ENCODE data around the gene NUP88.

The NUP88 gene

DNA sequence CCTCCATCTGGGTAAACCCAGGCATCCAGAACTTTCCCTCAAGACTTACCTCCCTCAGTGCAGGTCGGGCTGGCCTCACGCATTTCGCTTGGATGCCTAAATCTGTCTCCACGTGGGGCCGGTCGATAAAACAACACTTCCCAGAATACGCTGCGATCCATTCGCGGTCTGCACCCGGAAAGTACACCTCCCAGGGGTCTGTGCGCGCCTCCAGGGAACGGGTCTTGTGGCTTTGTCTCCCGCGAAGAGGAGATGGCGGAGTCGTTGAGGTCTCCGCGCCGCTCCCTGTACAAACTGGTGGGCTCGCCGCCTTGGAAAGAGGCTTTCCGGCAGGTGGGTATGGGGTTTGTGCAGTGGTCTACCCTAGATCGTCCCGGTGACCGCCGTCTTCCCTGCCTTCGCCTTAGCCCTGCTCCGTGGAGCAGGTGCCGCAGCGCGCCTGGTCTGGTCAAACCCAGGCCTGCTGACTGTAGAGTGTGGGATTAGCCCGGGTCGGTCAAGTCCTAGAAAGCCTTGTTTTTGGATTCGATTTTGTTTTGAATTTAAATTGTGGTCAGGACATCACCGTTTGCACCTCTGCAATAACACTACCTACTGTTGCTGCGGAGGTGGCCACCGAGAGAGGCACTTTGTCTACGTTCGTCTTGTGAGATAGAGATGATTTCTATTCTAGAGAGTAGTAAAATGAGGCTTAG, 644 bp upstream of the NUP88 start, which contains the start of gene RPAIN:
TSS of gene RPAIN (plus strand) at position 224 of the 695 bp plus-strand sequence. CDS start at position 253, 29 bp downstream.
- H3K36me3 ChIP-seq (ENCODE audit: insufficient read depth, low read length), result peaks cover 16% of the 10 kb centered on the region; the same call in 1 of the 2 replicates
- H2AFZ ChIP-seq (ENCODE audit: low read length, unreplicated experiment), result peak within 1 kb of the TSS; percentile 94
- H3K79me2 ChIP-seq (ENCODE audit: control insufficient read depth, insufficient read depth, low read length, unreplicated experiment), result peaks cover 40% of the 10 kb centered on the region
- no peaks in the 10 kb centered on the region for H3K27me3 ChIP-seq (ENCODE audit: insufficient read depth, low read length)
- peaks cover 24% of the 10 kb centered on the region for H3K4me1 ChIP-seq (ENCODE audit: control insufficient read depth, insufficient read depth, low read length, unreplicated experiment)
- H3K4me3 ChIP-seq (ENCODE audit: low read depth, low read length), result peak within 1 kb of the TSS; percentile 96
- H3K27ac ChIP-seq (ENCODE audit: low read depth, low read length), result peak within 1 kb of the TSS; percentile 56

- H2AFZ ChIP-seq (ENCODE audit: low read length, unreplicated experiment), result peak overlapping the region; percentile 57
- H3K79me2 ChIP-seq (ENCODE audit: control insufficient read depth, insufficient read depth, low read length, unreplicated experiment), result peaks cover 40% of the 10 kb centered on the region
- H3K4me3 ChIP-seq (ENCODE audit: low read depth, low read length), result peak overlapping the region; percentile 96
- peak overlapping the region; percentile 56 for H3K27ac ChIP-seq (ENCODE audit: low read depth, low read length)
- peaks cover 29% of the 10 kb centered on the region for H3K4me1 ChIP-seq (ENCODE audit: control insufficient read depth, insufficient read depth, low read length, unreplicated experiment)
- no peaks in the 10 kb centered on the region for H3K27me3 ChIP-seq (ENCODE audit: insufficient read depth, low read length)
- peaks cover 10% of the 10 kb centered on the region; the same call in 1 of the 2 replicates for H3K36me3 ChIP-seq (ENCODE audit: insufficient read depth, low read length)
Measured at GRCh38 chr17:5418858-5419355, 555 bp downstream of the NUP88 start.

- Histone ChIP-seq H3K36me3 (ENCODE audit: insufficient read depth, low read length) (no peaks in the 10 kb centered on the region; the same call in 1 of the 2 replicates), H3K27ac (ENCODE audit: low read depth, low read length) (no peak overlapping the region), H3K4me3 (ENCODE audit: low read depth, low read length) (no peak overlapping the region)
Measured at GRCh38 chr17:5416901-5417300, 2.6 kb downstream of the NUP88 start.

DNA sequence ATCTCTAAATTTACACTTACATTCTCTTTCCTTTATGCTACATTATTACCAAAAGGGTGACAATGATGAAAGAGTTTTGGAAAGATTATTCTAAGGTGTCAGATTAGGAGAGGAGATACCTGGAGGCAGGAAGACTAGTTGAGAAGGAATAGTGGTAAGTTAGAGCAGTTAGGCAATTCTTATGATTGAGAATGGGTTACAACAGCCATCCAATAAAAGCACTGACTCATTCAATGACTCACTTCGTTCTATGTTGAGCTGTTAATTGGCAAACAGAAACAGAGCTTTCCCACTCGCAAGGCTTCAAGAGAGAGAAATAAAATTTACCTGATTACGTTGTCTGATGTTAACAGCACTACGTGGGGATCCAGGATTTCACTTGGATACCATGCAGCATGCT, 5.8 kb downstream of the NUP88 start:
- H3K4me1 ChIP-seq (ENCODE audit: control insufficient read depth, insufficient read depth, low read length, unreplicated experiment), result peaks cover 21% of the 10 kb centered on the region
- no peak overlapping the region for H2AFZ ChIP-seq (ENCODE audit: low read length, unreplicated experiment)
- no peaks in the 10 kb centered on the region for H3K27me3 ChIP-seq (ENCODE audit: insufficient read depth, low read length)
- H3K4me3 ChIP-seq (ENCODE audit: low read depth, low read length), result peak overlapping the region; percentile 45
- peaks cover 11% of the 10 kb centered on the region for H3K36me3 ChIP-seq (ENCODE audit: insufficient read depth, low read length)
- H3K79me2 ChIP-seq (ENCODE audit: control insufficient read depth, insufficient read depth, low read length, unreplicated experiment), result peaks cover 36% of the 10 kb centered on the region
- peak overlapping the region; percentile 88 for H3K27ac ChIP-seq (ENCODE audit: low read depth, low read length)

More at GRCh38 chr17:5416901-5417300, 2.6 kb downstream of the NUP88 start:
- no peak overlapping the region for H2AFZ ChIP-seq (ENCODE audit: low read length, unreplicated experiment)
- peaks cover 31% of the 10 kb centered on the region for H3K4me1 ChIP-seq (ENCODE audit: control insufficient read depth, insufficient read depth, low read length, unreplicated experiment)
- no peaks in the 10 kb centered on the region for H3K27me3 ChIP-seq (ENCODE audit: insufficient read depth, low read length)
- peaks cover 50% of the 10 kb centered on the region for H3K79me2 ChIP-seq (ENCODE audit: control insufficient read depth, insufficient read depth, low read length, unreplicated experiment)

GRCh38 chr17:5410594-5411272, 8.7 kb downstream of the NUP88 start:
- Histone ChIP-seq H3K27me3 (ENCODE audit: insufficient read depth, low read length) (no peaks in the 10 kb centered on the region), H3K27ac (ENCODE audit: low read depth, low read length) (no peak overlapping the region), H2AFZ (ENCODE audit: low read length, unreplicated experiment) (no peak overlapping the region), H3K4me3 (ENCODE audit: low read depth, low read length) (no peak overlapping the region), H3K36me3 (ENCODE audit: insufficient read depth, low read length) (peaks cover 37% of the 10 kb centered on the region), H3K79me2 (ENCODE audit: control insufficient read depth, insufficient read depth, low read length, unreplicated experiment) (peaks cover 18% of the 10 kb centered on the region), H3K4me1 (ENCODE audit: control insufficient read depth, insufficient read depth, low read length, unreplicated experiment) (peaks cover 21% of the 10 kb centered on the region)

GRCh38 chr17:5408186-5408585, 11.3 kb downstream of the NUP88 start:
- Histone ChIP-seq H3K79me2 (ENCODE audit: control insufficient read depth, insufficient read depth, low read length, unreplicated experiment) (peaks cover 18% of the 10 kb centered on the region), H2AFZ (ENCODE audit: low read length, unreplicated experiment) (no peak overlapping the region), H3K36me3 (ENCODE audit: insufficient read depth, low read length) (peaks cover 58% of the 10 kb centered on the region), H3K4me3 (ENCODE audit: low read depth, low read length) (no peak overlapping the region), H3K4me1 (ENCODE audit: control insufficient read depth, insufficient read depth, low read length, unreplicated experiment) (peaks cover 9% of the 10 kb centered on the region), H3K27me3 (ENCODE audit: insufficient read depth, low read length) (no peaks in the 10 kb centered on the region), H3K27ac (ENCODE audit: low read depth, low read length) (no peak overlapping the region)

GRCh38 chr17:5405400-5405799, 14.1 kb downstream of the NUP88 start:
- Histone ChIP-seq H2AFZ (ENCODE audit: low read length, unreplicated experiment) (no peak overlapping the region), H3K79me2 (ENCODE audit: control insufficient read depth, insufficient read depth, low read length, unreplicated experiment) (no peaks in the 10 kb centered on the region), H3K27me3 (ENCODE audit: insufficient read depth, low read length) (no peaks in the 10 kb centered on the region), H3K36me3 (ENCODE audit: insufficient read depth, low read length) (peaks cover 71% of the 10 kb centered on the region), H3K4me3 (ENCODE audit: low read depth, low read length) (no peak overlapping the region), H3K4me1 (ENCODE audit: control insufficient read depth, insufficient read depth, low read length, unreplicated experiment) (no peaks in the 10 kb centered on the region), H3K27ac (ENCODE audit: low read depth, low read length) (no peak overlapping the region)

- H3K27ac ChIP-seq (ENCODE audit: low read depth, low read length), result no peak overlapping the region
- no peaks in the 10 kb centered on the region for H3K79me2 ChIP-seq (ENCODE audit: control insufficient read depth, insufficient read depth, low read length, unreplicated experiment)
- H2AFZ ChIP-seq (ENCODE audit: low read length, unreplicated experiment), result no peak overlapping the region
- peaks cover 59% of the 10 kb centered on the region for H3K36me3 ChIP-seq (ENCODE audit: insufficient read depth, low read length)
- no peaks in the 10 kb centered on the region for H3K27me3 ChIP-seq (ENCODE audit: insufficient read depth, low read length)
- no peak overlapping the region for H3K4me3 ChIP-seq (ENCODE audit: low read depth, low read length)
- no peaks in the 10 kb centered on the region for H3K4me1 ChIP-seq (ENCODE audit: control insufficient read depth, insufficient read depth, low read length, unreplicated experiment)
Measured at GRCh38 chr17:5399767-5400166, 19.7 kb downstream of the NUP88 start.

GRCh38 chr17:5396612-5397011, 22.9 kb downstream of the NUP88 start:
- no peak overlapping the region for H3K4me3 ChIP-seq (ENCODE audit: low read depth, low read length)
- H2AFZ ChIP-seq (ENCODE audit: low read length, unreplicated experiment), result no peak overlapping the region
- H3K79me2 ChIP-seq (ENCODE audit: control insufficient read depth, insufficient read depth, low read length, unreplicated experiment), result no peaks in the 10 kb centered on the region
- H3K27ac ChIP-seq (ENCODE audit: low read depth, low read length), result no peak overlapping the region
- no peaks in the 10 kb centered on the region for H3K4me1 ChIP-seq (ENCODE audit: control insufficient read depth, insufficient read depth, low read length, unreplicated experiment)
- H3K27me3 ChIP-seq (ENCODE audit: insufficient read depth, low read length), result no peaks in the 10 kb centered on the region
- peaks cover 42% of the 10 kb centered on the region for H3K36me3 ChIP-seq (ENCODE audit: insufficient read depth, low read length)

GRCh38 chr17:5391678-5392077, 27.8 kb downstream of the NUP88 start:
- Histone ChIP-seq H3K4me1 (ENCODE audit: control insufficient read depth, insufficient read depth, low read length, unreplicated experiment) (no peaks in the 10 kb centered on the region), H3K27ac (ENCODE audit: low read depth, low read length) (no peak overlapping the region), H3K79me2 (ENCODE audit: control insufficient read depth, insufficient read depth, low read length, unreplicated experiment) (no peaks in the 10 kb centered on the region), H3K36me3 (ENCODE audit: insufficient read depth, low read length) (peaks cover 27% of the 10 kb centered on the region), H2AFZ (ENCODE audit: low read length, unreplicated experiment) (no peak overlapping the region), H3K27me3 (ENCODE audit: insufficient read depth, low read length) (no peaks in the 10 kb centered on the region), H3K4me3 (ENCODE audit: low read depth, low read length) (no peak overlapping the region)
